DND-41 (cell line): ENCODE data around the gene NCOR2.

Source experiments
- EZH2 ChIP-seq: IDR thresholded peaks from 3 replicates; pipeline ENCODE4 v1.6.1; 2012; ENCODE audit warnings: borderline replicate concordance, low read depth, mild to moderate bottlenecking, moderate library complexity, low read length, inconsistent platforms; ENCODE audit not compliant: severe bottlenecking
- TF ChIP-seq, protein P1 (sequence below): IDR thresholded peaks from 2 replicates; pipeline ENCODE4 v1.5.1; 2012; ENCODE audit warnings: borderline replicate concordance, low read length, moderate library complexity, mild to moderate bottlenecking; ENCODE audit not compliant: poor library complexity, severe bottlenecking; ENCODE audit errors: extremely low read depth

DNA sequence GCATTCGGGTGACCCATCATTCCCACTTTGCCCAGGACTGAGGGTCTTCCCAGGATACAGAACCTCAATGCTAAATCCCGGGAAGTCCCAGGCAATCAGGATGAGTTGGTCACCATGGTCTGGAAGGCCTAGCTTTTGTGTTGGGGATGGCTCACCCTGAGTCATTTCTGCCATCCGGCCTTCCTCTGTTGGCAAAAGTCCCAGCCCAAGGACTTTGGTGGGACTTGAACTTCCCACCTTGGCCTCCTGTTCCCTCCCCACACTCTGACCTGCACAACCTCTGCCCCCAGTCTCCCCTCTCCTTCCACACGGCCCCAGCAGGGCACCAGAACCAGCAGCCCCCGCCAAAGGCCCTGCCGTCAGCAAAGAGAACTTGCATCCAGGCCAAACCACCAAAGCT lies 24.6 kb upstream of the NCOR2 start:
- TF ChIP-seq, protein P1, sequence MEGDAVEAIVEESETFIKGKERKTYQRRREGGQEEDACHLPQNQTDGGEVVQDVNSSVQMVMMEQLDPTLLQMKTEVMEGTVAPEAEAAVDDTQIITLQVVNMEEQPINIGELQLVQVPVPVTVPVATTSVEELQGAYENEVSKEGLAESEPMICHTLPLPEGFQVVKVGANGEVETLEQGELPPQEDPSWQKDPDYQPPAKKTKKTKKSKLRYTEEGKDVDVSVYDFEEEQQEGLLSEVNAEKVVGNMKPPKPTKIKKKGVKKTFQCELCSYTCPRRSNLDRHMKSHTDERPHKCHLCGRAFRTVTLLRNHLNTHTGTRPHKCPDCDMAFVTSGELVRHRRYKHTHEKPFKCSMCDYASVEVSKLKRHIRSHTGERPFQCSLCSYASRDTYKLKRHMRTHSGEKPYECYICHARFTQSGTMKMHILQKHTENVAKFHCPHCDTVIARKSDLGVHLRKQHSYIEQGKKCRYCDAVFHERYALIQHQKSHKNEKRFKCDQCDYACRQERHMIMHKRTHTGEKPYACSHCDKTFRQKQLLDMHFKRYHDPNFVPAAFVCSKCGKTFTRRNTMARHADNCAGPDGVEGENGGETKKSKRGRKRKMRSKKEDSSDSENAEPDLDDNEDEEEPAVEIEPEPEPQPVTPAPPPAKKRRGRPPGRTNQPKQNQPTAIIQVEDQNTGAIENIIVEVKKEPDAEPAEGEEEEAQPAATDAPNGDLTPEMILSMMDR = no peak
- TF ChIP-seq EZH2 = no peak
